MCF 10A (cell line): ENCODE results near the gene DCTN5. TPM values are rescaled to one million over a fixed set of nuclear protein-coding genes. Genes with fewer than 3 reads are reported as not detected.

Experiments
- BruUV-seq: library from RNA; stranded (reverse); fragments of 400-500 nt; replicated peaks from 2 replicates; lab custom pipeline; 2021; lab: Mats Ljungman, UMichigan
- CTCF ChIA-PET: fragments of 300-600 bp; sonication (Branson Sonifier 250); formaldehyde crosslinking; extraction: SDS; loops from one replicate; lab custom pipeline; 2021; ENCODE audit warnings: antibody characterized with exemption, inconsistent platforms; lab: Yijun Ruan, JAX
- POLR2A ChIA-PET: fragments of 300-600, 350-650 bp; sonication (Branson Sonifier 250); formaldehyde crosslinking; extraction: SDS; loops from one replicate; lab custom pipeline; 2020; ENCODE audit warnings: antibody characterized with exemption, inconsistent platforms; lab: Yijun Ruan, JAX
- DNase-seq: peaks from one replicate; pipeline ENCODE4 v3.0.0-alpha.2; 2018; ENCODE audit not compliant: unreplicated experiment
- H3K27ac Mint-ChIP-seq: one replicate; pipeline ENCODE4 v1.8.0; 2022; ENCODE audit warnings: mild to moderate bottlenecking, low read depth, mixed read lengths; ENCODE audit not compliant: unreplicated experiment
- H3K27me3 Mint-ChIP-seq: one replicate; pipeline ENCODE4 v1.8.0; 2022; ENCODE audit warnings: mixed read lengths; ENCODE audit not compliant: insufficient read depth, unreplicated experiment
- H3K36me3 Mint-ChIP-seq: one replicate; pipeline ENCODE4 v1.8.0; 2022; ENCODE audit warnings: mild to moderate bottlenecking, moderate library complexity, mixed read lengths; ENCODE audit not compliant: insufficient read depth, unreplicated experiment
- H3K4me1 Mint-ChIP-seq: one replicate; pipeline ENCODE4 v1.8.0; 2022; ENCODE audit warnings: mixed read lengths; ENCODE audit not compliant: insufficient read depth, unreplicated experiment
- H3K4me3 Mint-ChIP-seq: one replicate; pipeline ENCODE4 v1.8.0; 2022; ENCODE audit warnings: mild to moderate bottlenecking, moderate library complexity, mixed read lengths; ENCODE audit not compliant: unreplicated experiment
- H3K9me3 Mint-ChIP-seq: one replicate; pipeline ENCODE4 v1.8.0; 2022; ENCODE audit warnings: mixed read lengths; ENCODE audit not compliant: unreplicated experiment
- intact Hi-C: fragments of 100-400 bp; cut with micrococcal nuclease; formaldehyde crosslinking; loops from 2 replicates; pipeline ENCODE4 v1.14.1; 2022
- total RNA-seq: library from RNA; stranded (reverse); gene quantifications from 2 replicates; pipeline ENCODE4 v1.2.3, GENCODE V29; 2022
- TF ChIP-seq, protein P1 (sequence below): fragments of 200-600 bp; IDR thresholded peaks from one replicate; pipeline ENCODE4 v1.8.0; 2022; ENCODE audit warnings: antibody characterized with exemption, mild to moderate bottlenecking; ENCODE audit not compliant: unreplicated experiment

The DCTN5 gene
- total RNA-seq, 1 experiment from 2014 or later = 66.6 TPM

DNA sequence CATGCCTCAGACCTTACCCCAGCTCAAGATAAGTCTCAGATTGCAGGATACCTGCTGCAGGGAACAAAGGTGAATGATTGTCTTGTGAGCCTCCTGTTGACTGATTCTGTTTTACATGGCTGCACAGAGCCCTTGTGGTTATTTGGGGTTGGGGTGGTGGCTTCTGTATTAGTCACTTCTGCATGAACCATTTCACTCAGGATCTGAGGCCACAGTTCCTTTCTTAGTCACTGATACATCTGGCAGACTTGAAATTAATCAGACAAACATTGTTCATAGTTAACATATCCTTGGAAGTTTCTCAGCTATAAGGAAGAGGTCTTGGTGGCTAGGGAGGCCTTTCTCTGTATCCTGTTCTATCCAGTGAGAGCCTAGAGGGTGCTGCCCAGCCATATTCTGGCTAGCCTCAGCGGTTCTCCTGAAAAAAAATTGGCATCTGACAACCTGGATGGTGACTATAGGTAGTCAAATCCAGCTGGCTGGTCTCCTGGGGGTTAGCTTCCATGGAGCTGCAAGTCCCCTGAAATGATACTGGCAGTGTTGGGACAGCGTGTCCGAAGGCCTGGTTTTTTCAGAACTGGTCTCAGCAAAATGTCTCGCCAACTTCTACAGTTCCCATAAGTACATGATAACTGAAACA is 29.0 kb downstream of the DCTN5 start:
- Mint-ChIP-seq H3K27me3 (no peaks in the 10 kb centered on the region), H3K36me3 (peaks cover 49% of the 10 kb centered on the region), H3K9me3 (no peaks in the 10 kb centered on the region), H3K27ac (peak overlapping the region; percentile 15), H3K4me3 (no peak overlapping the region), H3K4me1 (no peaks in the 10 kb centered on the region)
- intact Hi-C loops = no loop called here
- peak; percentile 20 for DNase-seq
- ChIA-PET CTCF (interaction anchor here (0.6 to 0.8 kb wide), 2 partner anchors 8 to 9 kb away, joined by 3 read pairs; no protein-coding TSS in a partner anchor), POLR2A (interaction anchor here (1.3 to 1.6 kb wide), 3 partner anchors 8 to 12 kb away, joined by 3 to 4 read pairs (median 3); partner anchors contain the start of gene PLK1)
- TF ChIP-seq, protein P1, sequence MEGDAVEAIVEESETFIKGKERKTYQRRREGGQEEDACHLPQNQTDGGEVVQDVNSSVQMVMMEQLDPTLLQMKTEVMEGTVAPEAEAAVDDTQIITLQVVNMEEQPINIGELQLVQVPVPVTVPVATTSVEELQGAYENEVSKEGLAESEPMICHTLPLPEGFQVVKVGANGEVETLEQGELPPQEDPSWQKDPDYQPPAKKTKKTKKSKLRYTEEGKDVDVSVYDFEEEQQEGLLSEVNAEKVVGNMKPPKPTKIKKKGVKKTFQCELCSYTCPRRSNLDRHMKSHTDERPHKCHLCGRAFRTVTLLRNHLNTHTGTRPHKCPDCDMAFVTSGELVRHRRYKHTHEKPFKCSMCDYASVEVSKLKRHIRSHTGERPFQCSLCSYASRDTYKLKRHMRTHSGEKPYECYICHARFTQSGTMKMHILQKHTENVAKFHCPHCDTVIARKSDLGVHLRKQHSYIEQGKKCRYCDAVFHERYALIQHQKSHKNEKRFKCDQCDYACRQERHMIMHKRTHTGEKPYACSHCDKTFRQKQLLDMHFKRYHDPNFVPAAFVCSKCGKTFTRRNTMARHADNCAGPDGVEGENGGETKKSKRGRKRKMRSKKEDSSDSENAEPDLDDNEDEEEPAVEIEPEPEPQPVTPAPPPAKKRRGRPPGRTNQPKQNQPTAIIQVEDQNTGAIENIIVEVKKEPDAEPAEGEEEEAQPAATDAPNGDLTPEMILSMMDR = no peak
- no TSS peak for BruUV-seq

DNA sequence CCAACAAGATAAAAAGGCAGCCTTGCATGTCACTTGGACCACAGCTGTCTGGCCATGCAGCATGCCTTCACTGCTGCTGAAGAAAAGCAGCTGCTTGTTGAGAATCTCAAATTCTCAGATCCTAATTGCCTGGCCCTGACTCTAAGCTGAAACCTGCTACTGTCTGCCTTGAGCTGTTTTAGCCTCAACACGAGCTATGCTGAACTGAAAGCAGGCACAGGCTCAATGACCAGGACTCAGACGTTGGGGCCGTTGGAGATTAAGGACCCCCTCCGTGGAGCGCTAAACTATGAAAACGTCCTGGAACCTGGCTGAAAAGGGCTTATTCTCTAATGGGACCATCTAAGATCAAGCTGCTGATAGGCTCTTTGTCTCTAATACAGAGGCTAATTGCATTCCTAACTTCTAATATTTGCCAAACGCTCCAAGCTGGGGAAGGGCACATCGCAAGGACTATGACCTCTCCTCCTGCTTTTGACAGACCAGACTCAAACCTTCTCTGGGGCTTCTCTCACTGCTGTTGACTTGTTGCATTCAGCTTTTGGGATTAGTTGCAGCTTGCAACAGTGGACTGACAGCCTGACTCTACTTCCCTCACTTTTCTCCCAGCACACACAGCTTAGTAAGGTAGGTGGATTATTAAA is 32.8 kb downstream of the DCTN5 start:
- intact Hi-C loops = no loop called here
- no peak overlapping the region for H3K27ac Mint-ChIP-seq
- no TSS peak for BruUV-seq
- POLR2A ChIA-PET = interaction anchor here (1.2 to 1.7 kb wide), 2 partner anchors 26 to 33 kb away, joined by 3 to 5 read pairs; partner anchors contain the start of genes DCTN5 and PALB2
- CTCF ChIA-PET = interaction anchor here (0.6 to 1.9 kb wide), 3 partner anchors 53 to 363 kb away, joined by 3 to 11 read pairs (median 3); no protein-coding TSS in a partner anchor
- TF ChIP-seq, protein P1 = no peak
- no peak overlapping the region for H3K4me3 Mint-ChIP-seq
- H3K4me1 Mint-ChIP-seq = peaks cover 6% of the 10 kb centered on the region
- H3K9me3 Mint-ChIP-seq = no peaks in the 10 kb centered on the region
- no peak for DNase-seq
- no peaks in the 10 kb centered on the region for H3K27me3 Mint-ChIP-seq
- peaks cover 17% of the 10 kb centered on the region for H3K36me3 Mint-ChIP-seq

DNA sequence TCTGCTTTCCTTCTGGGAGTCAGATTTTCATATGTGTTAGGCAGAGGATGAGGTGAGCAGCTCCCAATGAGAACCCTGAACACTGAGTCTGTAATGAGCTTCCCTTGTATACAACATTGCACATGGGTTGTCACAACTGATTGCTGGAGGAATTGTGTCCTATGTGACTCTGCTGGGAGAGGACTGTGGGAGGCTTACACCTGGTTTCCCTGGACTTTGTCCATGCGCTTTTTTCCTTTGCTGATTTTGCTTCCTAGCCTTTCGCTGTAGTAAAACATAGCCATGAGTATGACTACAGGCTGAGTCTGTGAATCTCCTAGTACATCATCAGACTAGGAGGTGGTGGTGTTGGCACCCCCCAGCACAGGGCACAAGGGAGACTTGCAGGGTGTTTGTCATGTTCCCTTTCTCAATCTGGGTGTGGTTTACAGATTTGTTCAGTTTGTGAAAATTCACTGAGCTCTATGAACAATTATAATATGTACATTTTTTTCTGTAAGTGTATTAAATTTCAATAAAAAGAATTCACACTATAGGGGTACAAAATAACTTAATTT is 35.7 kb downstream of the DCTN5 start:
- no TSS peak for BruUV-seq
- Mint-ChIP-seq H3K36me3 (peaks cover 6% of the 10 kb centered on the region), H3K9me3 (no peaks in the 10 kb centered on the region), H3K4me1 (peaks cover 20% of the 10 kb centered on the region), H3K27me3 (no peaks in the 10 kb centered on the region), H3K4me3 (peak overlapping the region; percentile 24), H3K27ac (peak overlapping the region; percentile 6)
- no peak for DNase-seq
- ChIA-PET POLR2A (interaction anchor here (1.1 to 1.9 kb wide), 3 partner anchors 10 to 36 kb away, joined by 3 to 10 read pairs (median 4); partner anchors contain the start of genes DCTN5 and PALB2), CTCF (interaction anchor here (0.6 to 4.2 kb wide), 22 partner anchors 10 to 828 kb away, joined by 3 to 32 read pairs (median 3); no protein-coding TSS in a partner anchor)
- intact Hi-C loops = no loop called here
- TF ChIP-seq, protein P1 = no peak
